ENCODE results near the gene EHD4. TPM values are rescaled to one million over a fixed set of nuclear protein-coding genes. Genes with fewer than 3 reads are reported as not detected.
A peak's percentile ranks its signal among the peaks of the same experiment; 100 is the strongest.

EHD4 gene
- total and polyA plus RNA-seq, 9 of the 15 experiments (the other 6 are each of a cell fraction or from before 2014, with no cell fraction given): 0.89 to 10.3 (median 6.4) TPM

DNA sequence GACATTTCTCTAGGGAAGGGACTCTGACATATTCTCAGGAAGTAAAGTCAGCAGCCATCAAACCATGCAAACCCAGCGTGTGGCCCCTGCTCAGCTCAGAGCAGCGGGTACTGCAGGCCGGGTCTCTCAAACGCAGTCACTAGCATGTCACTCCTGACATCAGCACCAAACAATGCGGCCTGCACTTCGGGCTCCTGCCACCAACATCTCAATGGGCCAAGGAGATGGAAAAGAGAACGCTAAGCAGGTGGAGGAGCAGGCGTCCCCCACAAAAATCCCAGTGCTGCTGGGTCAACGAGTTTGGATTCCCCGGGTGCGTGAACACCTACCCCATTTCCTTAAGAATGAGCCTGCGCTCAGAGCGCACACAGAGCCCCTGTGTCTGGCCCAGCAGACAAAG lies 68.6 kb downstream of the EHD4 start:
- ATAC-seq: no peak
- POLR2A ChIA-PET: interaction anchor here (0.6 to 1.7 kb wide), 2 partner anchors 130 to 367 kb away, joined by 5 to 10 read pairs; partner anchors contain the start of gene MAPKBP1

More for the DNA sequence above, 68.6 kb downstream of the EHD4 start:
- in situ Hi-C loops (cut with MboI): no loop called here
- BruUV-seq (replicated peaks): no TSS peak
- no peaks in the 10 kb centered on the region for H3K79me2 ChIP-seq (ENCODE audit: control insufficient read depth, insufficient read depth, low read length)
- no peak overlapping the region for H3K27ac ChIP-seq (ENCODE audit: extremely low read depth, low read depth, low read length)
- DNase-seq (ENCODE audit: extremely low read depth in 1 of 4, low spot score in 3 of 4) (no peak), FAIRE-seq (no peak)
- WGBS (ENCODE audit: insufficient coverage, low coverage, missing lambda C conversion rate): 75% methylated on average over 12 of the region's 13 CpGs
- no peaks in the 10 kb centered on the region for H3K27me3 ChIP-seq (ENCODE audit: control insufficient read depth in 2 of 2, insufficient read depth in 2 of 2, low read length in 2 of 2)
- peaks cover 6% of the 10 kb centered on the region for H4K20me1 ChIP-seq (replicated peaks; ENCODE audit: control insufficient read depth, insufficient read depth, low read length)
- H3K4me2 ChIP-seq (ENCODE audit: insufficient read depth, low read length): no peak overlapping the region
- H3K9me1 ChIP-seq (ENCODE audit: control insufficient read depth, insufficient read depth, low read length): no peaks in the 10 kb centered on the region
- peaks cover 0 to 4% of the 10 kb centered on the region in 2 experiments; a peak in 1 of 5 replicates for H3K4me1 ChIP-seq (replicated peaks in 1 of 2; ENCODE audit: control insufficient read depth in 2 of 2, insufficient read depth in 2 of 2, low read length in 2 of 2)
- H3K9ac ChIP-seq (ENCODE audit: insufficient read depth in 1 of 2, low read depth in 2 of 2, low read length in 2 of 2): peak overlapping the region in 1 of 2 experiments; percentile 59; a peak in 1 of 4 replicates
- H3K36me3 ChIP-seq (ENCODE audit: control insufficient read depth, insufficient read depth, low read length): peaks cover 13% of the 10 kb centered on the region; the same call in 1 of the 3 replicates
- H2AFZ ChIP-seq (ENCODE audit: low read depth, low read length): no peak overlapping the region
- intact Hi-C loops (cut with micrococcal nuclease): loop anchor here (2.0 to 10.0 kb wide), 4 partner anchors 91 to 436 kb away; no protein-coding TSS in a partner anchor
- TF ChIP-seq ZNF212 (CRISPR knock-in tag; IDR thresholded peaks at IDR 0.05) (no peak), ZNF184 (CRISPR knock-in tag; IDR thresholded peaks at IDR 0.05) (no peak), TRIM25 (IDR thresholded peaks at IDR 0.05; ENCODE audit: borderline replicate concordance) (no peak), U2AF1 (optimal IDR thresholded peaks at IDR 0.05; ENCODE audit: low read depth, low read length) (no peak), POLR2AphosphoS2 (IDR thresholded peaks at IDR 0.05; ENCODE audit: low read length) (no peak), IRF9 (tag; IDR thresholded peaks at IDR 0.05) (no peak)
- TF ChIP-seq, protein P1, sequence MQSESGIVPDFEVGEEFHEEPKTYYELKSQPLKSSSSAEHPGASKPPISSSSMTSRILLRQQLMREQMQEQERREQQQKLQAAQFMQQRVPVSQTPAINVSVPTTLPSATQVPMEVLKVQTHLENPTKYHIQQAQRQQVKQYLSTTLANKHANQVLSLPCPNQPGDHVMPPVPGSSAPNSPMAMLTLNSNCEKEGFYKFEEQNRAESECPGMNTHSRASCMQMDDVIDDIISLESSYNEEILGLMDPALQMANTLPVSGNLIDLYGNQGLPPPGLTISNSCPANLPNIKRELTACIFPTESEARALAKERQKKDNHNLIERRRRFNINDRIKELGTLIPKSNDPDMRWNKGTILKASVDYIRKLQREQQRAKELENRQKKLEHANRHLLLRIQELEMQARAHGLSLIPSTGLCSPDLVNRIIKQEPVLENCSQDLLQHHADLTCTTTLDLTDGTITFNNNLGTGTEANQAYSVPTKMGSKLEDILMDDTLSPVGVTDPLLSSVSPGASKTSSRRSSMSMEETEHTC (IDR thresholded peaks at IDR 0.05): no peak
- no peaks in the 10 kb centered on the region for H3K9me3 ChIP-seq (replicated peaks; ENCODE audit: control insufficient read depth, insufficient read depth, low read depth, low read length)
- H3K4me3 ChIP-seq: no peak overlapping the region
- CTCF ChIA-PET (ENCODE audit: low intra/inter-chr PET ratio): interaction anchor here (1.3 to 1.8 kb wide), 2 partner anchors 131 to 438 kb away, joined by 9 to 14 read pairs; partner anchors contain the start of gene MAPKBP1

Measured in K562 (cell line).